GM23338 (cell line): ENCODE results near the gene NR3C1. TPM values are rescaled to one million over a fixed set of nuclear protein-coding genes. Genes with fewer than 3 reads are reported as not detected.

ENCODE experiments used
- ATAC-seq: fragments of 200-7000 bp; cut with Tn5 transposase; 3 replicates; pipeline ENCODE4 v1.9.1; 2020
- DNase-seq: peaks from one replicate; pipeline ENCODE4 v3.0.0-alpha.2; 2015; ENCODE audit warnings: low spot score
- H2AFZ ChIP-seq: fragments of 200-600 bp; sonication (generic); 2 replicates; pipeline ENCODE4 v1.8.0; 2016; ENCODE audit warnings: antibody characterized with exemption, mild to moderate bottlenecking, moderate library complexity
- H3F3A ChIP-seq: fragments of 200-600 bp; sonication (generic); replicated peaks from 2 replicates; pipeline ENCODE4 v1.8.0; 2017; ENCODE audit warnings: antibody characterized with exemption, mixed run types, low read depth
- H3K27ac ChIP-seq: fragments of 200-600 bp; sonication (generic); 2 replicates; pipeline ENCODE4 v1.6.1; 2016; ENCODE audit warnings: low read depth
- H3K27me3 ChIP-seq: fragments of 200-600 bp; sonication (generic); 2 replicates; pipeline ENCODE4 v1.8.0; 2016; ENCODE audit warnings: mild to moderate bottlenecking, mixed run types, moderate library complexity; ENCODE audit not compliant: insufficient read depth
- H3K36me3 ChIP-seq: fragments of 200-600 bp; sonication (generic); 2 replicates; pipeline ENCODE4 v1.8.0; 2016; ENCODE audit warnings: mild to moderate bottlenecking; ENCODE audit not compliant: insufficient read depth
- H3K4me1 ChIP-seq: fragments of 200-600 bp; sonication (generic); 2 replicates; pipeline ENCODE4 v1.8.0; 2016; ENCODE audit warnings: mild to moderate bottlenecking, moderate library complexity; ENCODE audit not compliant: insufficient read depth
- H3K4me2 ChIP-seq: fragments of 200-600 bp; sonication (generic); 2 replicates; pipeline ENCODE4 v1.7.1; 2017; ENCODE audit warnings: mixed run types
- H3K4me3 ChIP-seq: fragments of 200-600 bp; sonication (generic); 2 replicates; pipeline ENCODE4 v1.6.1; 2016; ENCODE audit warnings: mixed run types
- H3K79me2 ChIP-seq: fragments of 200-600 bp; sonication (generic); replicated peaks from 2 replicates; pipeline ENCODE4 v1.8.0; 2017; ENCODE audit warnings: mild to moderate bottlenecking; ENCODE audit not compliant: insufficient read depth
- H3K9me2 ChIP-seq: fragments of 200-600 bp; sonication (generic); 2 replicates; pipeline ENCODE4 v1.8.0; 2017; ENCODE audit not compliant: insufficient read depth
- H4K20me1 ChIP-seq: fragments of 200-600 bp; sonication (generic); replicated peaks from 2 replicates; pipeline ENCODE4 v1.8.0; 2017; ENCODE audit warnings: mild to moderate bottlenecking; ENCODE audit not compliant: insufficient read depth
- H3K27ac Mint-ChIP-seq: 2 replicates; pipeline ENCODE4 v1.8.0; 2020; ENCODE audit warnings: inconsistent platforms, mild to moderate bottlenecking, moderate library complexity, mixed read lengths
- H3K27me3 Mint-ChIP-seq: 3 replicates; pipeline ENCODE4 v1.8.0; 2022; ENCODE audit warnings: low read depth, mild to moderate bottlenecking, moderate library complexity, mixed read lengths, inconsistent platforms; ENCODE audit not compliant: insufficient read depth, poor library complexity
- H3K36me3 Mint-ChIP-seq: 3 replicates; pipeline ENCODE4 v1.8.0; 2021; ENCODE audit warnings: low read depth, mild to moderate bottlenecking, inconsistent platforms, moderate library complexity, mixed read lengths
- H3K4me1 Mint-ChIP-seq: 3 replicates; pipeline ENCODE4 v1.8.0; 2020; ENCODE audit warnings: mild to moderate bottlenecking, inconsistent platforms, mixed read lengths
- H3K4me3 Mint-ChIP-seq: 3 replicates; pipeline ENCODE4 v1.8.0; 2021; ENCODE audit warnings: moderate library complexity, mild to moderate bottlenecking, inconsistent platforms, mixed read lengths
- H3K9me3 Mint-ChIP-seq: 3 replicates; pipeline ENCODE4 v1.8.0; 2020; ENCODE audit warnings: moderate library complexity, mild to moderate bottlenecking, inconsistent platforms, mixed read lengths
- CREB1 ChIP-seq: fragments of 250-450 bp; sonication (Bioruptor Pico); IDR thresholded peaks from 2 replicates; pipeline ENCODE4 v1.5.0; 2020; ENCODE audit warnings: low read depth, mild to moderate bottlenecking, moderate library complexity
- CTCF ChIP-seq, 2 experiments: fragments of 200-600 bp in 1 of 2; sonication (generic) in 1 of 2; conservative IDR thresholded peaks; 2 replicates each; pipeline versions ENCODE4 v1.5.1 to v1.6.1; 2016 to 2017; ENCODE audit warnings: antibody characterized with exemption in 2 of 2, low read depth in 2 of 2, mild to moderate bottlenecking in 2 of 2, moderate library complexity in 1 of 2
- ETS1 ChIP-seq: IDR thresholded peaks from 2 replicates; pipeline ENCODE4 v1.6.1; 2016; ENCODE audit warnings: antibody characterized with exemption
- EZH2 ChIP-seq: fragments of 200-600 bp; sonication (generic); IDR thresholded peaks from one replicate; pipeline ENCODE4 v1.8.0; 2017; ENCODE audit warnings: antibody characterized with exemption, mild to moderate bottlenecking, low read depth; ENCODE audit not compliant: unreplicated experiment
- EZH2phosphoT487 ChIP-seq: fragments of 200-600 bp; sonication (generic); IDR thresholded peaks from one replicate; pipeline ENCODE4 v1.8.1; 2018; ENCODE audit warnings: antibody characterized with exemption; ENCODE audit not compliant: unreplicated experiment
- JUNB ChIP-seq: IDR thresholded peaks from one replicate; pipeline ENCODE4 v1.6.1; 2016; ENCODE audit warnings: antibody characterized with exemption; ENCODE audit not compliant: unreplicated experiment
- NANOG ChIP-seq: IDR thresholded peaks from 2 replicates; pipeline ENCODE4 v1.6.1; 2016; ENCODE audit warnings: antibody characterized with exemption, borderline replicate concordance
- POLR2AphosphoS5 ChIP-seq: IDR thresholded peaks from 2 replicates; pipeline ENCODE4 v1.6.1; 2016; ENCODE audit warnings: antibody characterized with exemption, low read depth
- REST ChIP-seq: IDR thresholded peaks from one replicate; pipeline ENCODE4 v1.6.1; 2018; ENCODE audit warnings: antibody characterized with exemption; ENCODE audit not compliant: unreplicated experiment
- STAT1 ChIP-seq: IDR thresholded peaks from one replicate; pipeline ENCODE4 v1.6.1; 2016; ENCODE audit warnings: antibody characterized with exemption; ENCODE audit not compliant: unreplicated experiment
- ZNF114 ChIP-seq: fragments of 250-450 bp; sonication (Bioruptor Pico); IDR thresholded peaks from 2 replicates; pipeline ENCODE4 v1.5.0; 2020; ENCODE audit warnings: mild to moderate bottlenecking, moderate library complexity
- ZNF331 ChIP-seq: fragments of 250-450 bp; sonication (Bioruptor Pico); IDR thresholded peaks from 2 replicates; pipeline ENCODE4 v1.5.0; 2020; ENCODE audit warnings: low read depth, mild to moderate bottlenecking, moderate library complexity
- polyA plus RNA-seq: library from polyadenylated mRNA; unstranded; fragments of >200 nt; fragmentation: Nextera tagmentation; extraction: Ambion mirVana; gene quantifications from 2 replicates; pipeline ENCODE4 v1.2.1, GENCODE V29; 2016
- total RNA-seq: library from RNA; depleted of rRNA; stranded (reverse); fragments of >200 nt; shearing (Covaris generic); gene quantifications from 2 replicates; pipeline ENCODE4 v1.2.3, GENCODE V29; 2014
- TF ChIP-seq, protein P1 (sequence below): fragments of 250-450 bp; sonication (Bioruptor Pico); IDR thresholded peaks from 2 replicates; pipeline ENCODE4 v1.5.0; 2020; ENCODE audit warnings: mild to moderate bottlenecking, moderate library complexity

NR3C1 gene
- total and polyA plus RNA-seq, 2 experiments from 2014 or later, result 1.2 to 4.6 TPM

- no peak overlapping the region for H3K27ac ChIP-seq
- H3K27me3 ChIP-seq, result no peaks in the 10 kb centered on the region
- no peaks in the 10 kb centered on the region for H3K79me2 ChIP-seq
- no peak overlapping the region for H3K4me3 ChIP-seq
- ATAC-seq (no peak), DNase-seq (no peak)
- Mint-ChIP-seq H3K27ac (no peak overlapping the region), H3K4me1 (peaks cover 17% of the 10 kb centered on the region), H3K9me3 (no peaks in the 10 kb centered on the region), H3K27me3 (no peaks in the 10 kb centered on the region), H3K36me3 (no peaks in the 10 kb centered on the region), H3K4me3 (no peak overlapping the region)
- H3K36me3 ChIP-seq, result no peaks in the 10 kb centered on the region
- no peaks in the 10 kb centered on the region for H4K20me1 ChIP-seq
- no peaks in the 10 kb centered on the region for H3F3A ChIP-seq
- H3K4me2 ChIP-seq, result no peak overlapping the region
- H2AFZ ChIP-seq, result 0 out of 2 replicates have a peak overlapping the region, but pooled peaks have one; percentile 14
- H3K9me2 ChIP-seq, result no peaks in the 10 kb centered on the region
- H3K4me1 ChIP-seq, result peaks cover 14% of the 10 kb centered on the region
- TF ChIP-seq ETS1 (no peak), CREB1 (CRISPR knock-in tag) (no peak), ZNF114 (CRISPR knock-in tag) (no peak), REST (no peak), ZNF331 (no peak), EZH2 (no peak), POLR2AphosphoS5 (no peak), CTCF (conservative IDR thresholded peaks at IDR 0.05; ENCODE audit: low read depth in 2 of 2) (no peak), NANOG (no peak), JUNB (no peak), EZH2phosphoT487 (no peak), STAT1 (no peak)
- TF ChIP-seq, protein P1, sequence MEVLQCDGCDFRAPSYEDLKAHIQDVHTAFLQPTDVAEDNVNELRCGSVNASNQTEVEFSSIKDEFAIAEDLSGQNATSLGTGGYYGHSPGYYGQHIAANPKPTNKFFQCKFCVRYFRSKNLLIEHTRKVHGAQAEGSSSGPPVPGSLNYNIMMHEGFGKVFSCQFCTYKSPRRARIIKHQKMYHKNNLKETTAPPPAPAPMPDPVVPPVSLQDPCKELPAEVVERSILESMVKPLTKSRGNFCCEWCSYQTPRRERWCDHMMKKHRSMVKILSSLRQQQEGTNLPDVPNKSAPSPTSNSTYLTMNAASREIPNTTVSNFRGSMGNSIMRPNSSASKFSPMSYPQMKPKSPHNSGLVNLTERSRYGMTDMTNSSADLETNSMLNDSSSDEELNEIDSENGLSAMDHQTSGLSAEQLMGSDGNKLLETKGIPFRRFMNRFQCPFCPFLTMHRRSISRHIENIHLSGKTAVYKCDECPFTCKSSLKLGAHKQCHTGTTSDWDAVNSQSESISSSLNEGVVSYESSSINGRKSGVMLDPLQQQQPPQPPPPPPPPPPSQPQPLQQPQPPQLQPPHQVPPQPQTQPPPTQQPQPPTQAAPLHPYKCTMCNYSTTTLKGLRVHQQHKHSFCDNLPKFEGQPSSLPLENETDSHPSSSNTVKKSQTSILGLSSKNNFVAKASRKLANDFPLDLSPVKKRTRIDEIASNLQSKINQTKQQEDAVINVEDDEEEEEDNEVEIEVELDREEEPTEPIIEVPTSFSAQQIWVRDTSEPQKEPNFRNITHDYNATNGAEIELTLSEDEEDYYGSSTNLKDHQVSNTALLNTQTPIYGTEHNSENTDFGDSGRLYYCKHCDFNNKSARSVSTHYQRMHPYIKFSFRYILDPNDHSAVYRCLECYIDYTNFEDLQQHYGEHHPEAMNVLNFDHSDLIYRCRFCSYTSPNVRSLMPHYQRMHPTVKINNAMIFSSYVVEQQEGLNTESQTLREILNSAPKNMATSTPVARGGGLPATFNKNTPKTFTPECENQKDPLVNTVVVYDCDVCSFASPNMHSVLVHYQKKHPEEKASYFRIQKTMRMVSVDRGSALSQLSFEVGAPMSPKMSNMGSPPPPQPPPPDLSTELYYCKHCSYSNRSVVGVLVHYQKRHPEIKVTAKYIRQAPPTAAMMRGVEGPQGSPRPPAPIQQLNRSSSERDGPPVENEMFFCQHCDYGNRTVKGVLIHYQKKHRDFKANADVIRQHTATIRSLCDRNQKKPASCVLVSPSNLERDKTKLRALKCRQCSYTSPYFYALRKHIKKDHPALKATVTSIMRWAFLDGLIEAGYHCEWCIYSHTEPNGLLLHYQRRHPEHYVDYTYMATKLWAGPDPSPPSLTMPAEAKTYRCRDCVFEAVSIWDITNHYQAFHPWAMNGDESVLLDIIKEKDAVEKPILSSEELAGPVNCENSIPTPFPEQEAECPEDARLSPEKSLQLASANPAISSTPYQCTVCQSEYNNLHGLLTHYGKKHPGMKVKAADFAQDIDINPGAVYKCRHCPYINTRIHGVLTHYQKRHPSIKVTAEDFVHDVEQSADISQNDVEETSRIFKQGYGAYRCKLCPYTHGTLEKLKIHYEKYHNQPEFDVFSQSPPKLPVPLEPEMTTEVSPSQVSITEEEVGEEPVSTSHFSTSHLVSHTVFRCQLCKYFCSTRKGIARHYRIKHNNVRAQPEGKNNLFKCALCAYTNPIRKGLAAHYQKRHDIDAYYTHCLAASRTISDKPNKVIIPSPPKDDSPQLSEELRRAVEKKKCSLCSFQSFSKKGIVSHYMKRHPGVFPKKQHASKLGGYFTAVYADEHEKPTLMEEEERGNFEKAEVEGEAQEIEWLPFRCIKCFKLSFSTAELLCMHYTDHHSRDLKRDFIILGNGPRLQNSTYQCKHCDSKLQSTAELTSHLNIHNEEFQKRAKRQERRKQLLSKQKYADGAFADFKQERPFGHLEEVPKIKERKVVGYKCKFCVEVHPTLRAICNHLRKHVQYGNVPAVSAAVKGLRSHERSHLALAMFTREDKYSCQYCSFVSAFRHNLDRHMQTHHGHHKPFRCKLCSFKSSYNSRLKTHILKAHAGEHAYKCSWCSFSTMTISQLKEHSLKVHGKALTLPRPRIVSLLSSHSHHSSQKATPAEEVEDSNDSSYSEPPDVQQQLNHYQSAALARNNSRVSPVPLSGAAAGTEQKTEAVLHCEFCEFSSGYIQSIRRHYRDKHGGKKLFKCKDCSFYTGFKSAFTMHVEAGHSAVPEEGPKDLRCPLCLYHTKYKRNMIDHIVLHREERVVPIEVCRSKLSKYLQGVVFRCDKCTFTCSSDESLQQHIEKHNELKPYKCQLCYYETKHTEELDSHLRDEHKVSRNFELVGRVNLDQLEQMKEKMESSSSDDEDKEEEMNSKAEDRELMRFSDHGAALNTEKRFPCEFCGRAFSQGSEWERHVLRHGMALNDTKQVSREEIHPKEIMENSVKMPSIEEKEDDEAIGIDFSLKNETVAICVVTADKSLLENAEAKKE (CRISPR knock-in tag), result no peak
Measured at GRCh38 chr5:143433670-143434069, 30.2 kb upstream of the NR3C1 start.
